Gastrocnemius medialis (tissue), 4 donors: ENCODE measurements around the gene CLUH.

Experiments used
- CTCF ChIP-seq, 5 experiments: fragments of 450-650 bp in 3 of 5; fragments of 200-600 bp in 2 of 5; sonication (generic) in 2 of 5; IDR thresholded peaks in 4 of 5; conservative IDR thresholded peaks in 1 of 5; 1 replicate in 4 of 5; 2 replicates in 1 of 5; pipeline ENCODE4 v1.5.1; 2016 to 2019; ENCODE audit warnings: antibody characterized with exemption in 5 of 5, mild to moderate bottlenecking in 3 of 5, moderate library complexity in 3 of 5
- POLR2A ChIP-seq, 2 donors: fragments of 450-650 bp; IDR thresholded peaks; one replicate each; pipeline ENCODE4 v1.6.1; 2017; ENCODE audit warnings: antibody characterized with exemption in 2 of 2, mild to moderate bottlenecking in 2 of 2, moderate library complexity in 2 of 2

DNA sequence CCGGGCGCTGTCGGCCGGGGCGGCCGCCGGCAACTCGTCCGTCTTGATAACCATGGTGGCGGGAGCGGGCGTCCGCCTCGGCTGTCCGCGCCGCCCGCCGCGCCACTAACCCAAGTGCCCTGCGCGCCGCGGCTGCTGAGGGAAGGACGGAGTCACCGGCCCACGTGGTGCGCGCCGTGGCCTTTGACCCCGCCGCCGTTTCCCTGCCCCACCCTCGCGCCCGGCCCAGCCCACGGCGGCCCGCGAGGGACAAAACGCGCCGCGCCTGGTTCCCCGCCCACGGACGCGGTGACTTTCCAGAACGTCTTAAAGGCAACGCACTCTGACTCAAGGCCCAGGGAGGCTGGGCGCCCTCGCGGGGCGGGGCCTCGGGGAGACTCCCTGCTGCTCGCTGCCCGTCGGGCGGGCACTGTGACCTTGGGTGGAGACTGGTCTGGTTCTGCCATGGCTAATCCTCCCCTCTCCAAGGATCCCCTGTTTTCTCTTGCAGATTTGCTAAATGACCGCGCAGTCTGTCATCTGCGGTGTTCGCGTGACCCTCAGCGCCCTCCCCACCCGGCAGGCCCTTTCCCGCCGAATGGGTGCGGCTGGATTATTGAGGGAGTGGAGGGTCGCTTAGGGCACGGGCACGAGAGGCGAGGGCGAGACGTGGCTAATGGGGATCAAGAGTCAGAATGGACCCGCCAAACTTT lies at the start of gene CLUH:
- peak; percentile 98 to 99 for TF ChIP-seq POLR2A (IDR thresholded peaks at IDR 0.05)
- peak in 1 of 5 experiments; percentile 49 for TF ChIP-seq CTCF (IDR thresholded peaks at IDR 0.05 in 4 of 5, conservative IDR thresholded peaks at IDR 0.05 in 1 of 5)
